HuH-7 (cell line): ENCODE measurements around the gene DNAJC5G.
A peak's percentile ranks its signal among the peaks of the same experiment; 100 is the strongest.

ENCODE experiments used
- DNase-seq: peaks from one replicate; pipeline ENCODE4 v3.0.0; 2011; ENCODE audit warnings: low spot score

DNAJC5G gene, protein sequence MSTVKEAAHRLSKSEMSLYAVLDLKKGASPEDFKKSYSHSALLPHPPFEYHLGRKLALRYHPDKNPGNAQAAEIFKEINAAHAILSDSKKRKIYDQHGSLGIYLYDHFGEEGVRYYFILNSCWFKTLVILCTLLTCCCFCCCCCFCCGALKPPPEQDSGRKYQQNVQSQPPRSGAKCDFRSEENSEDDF

DNA sequence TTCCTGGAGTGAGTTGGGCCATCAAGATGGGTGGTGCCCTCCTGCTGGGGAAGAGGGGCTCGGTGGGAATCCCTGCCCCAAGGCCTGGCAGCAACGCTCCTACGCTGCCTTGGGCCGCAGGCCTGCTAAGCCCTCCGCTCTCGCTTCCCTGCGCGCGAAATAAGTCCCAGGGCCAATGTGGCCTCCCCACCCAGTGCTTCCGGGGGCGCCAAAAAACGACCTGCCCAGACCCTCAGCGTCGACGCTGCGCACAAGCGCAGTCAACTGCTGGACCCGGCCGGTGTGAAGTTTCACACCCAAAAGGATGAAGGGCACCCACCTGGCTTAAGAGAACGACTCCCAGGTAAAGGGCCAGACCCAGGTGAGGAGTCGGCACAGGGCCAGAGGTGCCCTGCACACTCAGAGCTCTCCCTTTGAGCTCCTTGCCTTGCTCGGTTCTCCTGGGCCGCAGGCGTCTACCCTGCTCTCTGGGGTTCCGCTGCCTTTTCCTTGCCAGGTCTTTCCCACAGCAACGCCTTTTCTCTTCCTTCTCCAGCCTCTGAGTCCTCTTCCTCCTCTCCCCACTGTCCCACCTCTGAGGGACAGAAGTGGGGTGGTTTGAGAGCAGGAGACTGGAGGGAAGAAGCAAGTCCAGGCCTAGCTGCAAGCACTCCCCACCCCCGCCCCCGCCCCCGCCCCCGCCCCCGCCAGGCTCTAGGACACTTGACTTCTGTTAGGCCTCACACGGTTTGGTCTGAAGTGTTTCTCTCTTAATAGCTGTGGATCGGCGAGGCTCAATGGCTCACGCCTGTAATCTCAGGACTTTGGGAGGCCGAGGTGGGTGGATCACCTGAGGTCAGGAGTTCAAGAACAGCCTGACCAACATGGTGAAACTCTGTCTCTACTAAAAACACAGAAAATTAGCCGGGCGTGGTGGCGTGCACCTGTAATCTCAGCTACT is at the start of gene DNAJC5G:
DNAJC5G (plus strand) TSS at position 223 of the 940 bp plus-strand sequence. CDS start 1,296 bp downstream, outside the sequence.
- no peak for DNase-seq

DNA sequence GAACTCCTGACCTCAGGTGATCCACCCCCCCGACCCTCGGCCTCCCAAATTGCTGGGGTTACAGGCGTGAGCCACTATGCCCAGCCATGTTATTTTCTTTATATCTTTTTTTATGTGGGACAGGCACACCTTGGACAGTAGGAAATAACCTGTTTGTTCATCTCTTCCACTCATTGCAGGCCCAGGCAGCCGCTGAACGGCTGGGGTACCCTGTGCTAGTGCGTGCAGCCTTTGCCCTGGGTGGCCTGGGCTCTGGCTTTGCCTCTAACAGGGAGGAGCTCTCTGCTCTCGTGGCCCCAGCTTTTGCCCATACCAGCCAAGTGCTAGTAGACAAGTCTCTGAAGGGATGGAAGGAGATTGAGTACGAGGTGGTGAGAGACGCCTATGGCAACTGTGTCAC is 49.7 kb upstream of the DNAJC5G start:
- no peak for DNase-seq

DNA sequence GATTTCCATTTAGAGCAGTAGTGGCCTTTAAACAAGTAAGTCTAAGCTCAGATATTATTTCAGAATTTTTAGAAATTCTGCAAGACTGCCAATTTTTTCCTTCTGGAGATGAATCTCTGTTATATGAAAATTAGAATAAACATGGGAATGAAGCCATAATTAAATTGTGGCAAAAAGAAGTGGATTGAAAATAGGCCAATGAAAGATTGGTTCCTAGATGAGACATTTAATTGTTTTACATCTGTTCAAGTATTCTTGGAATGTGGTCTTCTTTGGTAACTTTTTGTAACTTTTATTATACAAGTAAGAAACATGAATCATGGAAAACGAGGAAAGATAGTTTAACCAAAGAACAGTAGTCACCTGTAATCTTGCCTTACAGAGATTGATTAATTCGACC is 47.7 kb upstream of the DNAJC5G start:
- no peak for DNase-seq

DNA sequence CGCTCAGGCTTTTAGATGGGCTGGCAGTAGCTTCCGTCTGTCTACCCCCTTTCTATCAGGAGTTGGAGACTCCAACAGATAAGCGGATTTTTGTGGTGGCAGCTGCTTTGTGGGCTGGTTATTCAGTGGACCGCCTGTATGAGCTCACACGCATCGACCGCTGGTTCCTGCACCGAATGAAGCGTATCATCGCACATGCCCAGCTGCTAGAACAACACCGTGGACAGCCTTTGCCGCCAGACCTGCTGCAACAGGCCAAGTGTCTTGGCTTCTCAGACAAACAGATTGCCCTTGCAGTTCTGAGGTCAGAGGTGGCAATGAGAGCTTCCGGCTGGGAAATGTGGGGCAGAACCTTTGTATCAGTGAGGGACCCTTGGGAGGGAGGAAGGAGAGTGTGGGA is 43.3 kb upstream of the DNAJC5G start:
- DNase-seq, result no peak

DNA sequence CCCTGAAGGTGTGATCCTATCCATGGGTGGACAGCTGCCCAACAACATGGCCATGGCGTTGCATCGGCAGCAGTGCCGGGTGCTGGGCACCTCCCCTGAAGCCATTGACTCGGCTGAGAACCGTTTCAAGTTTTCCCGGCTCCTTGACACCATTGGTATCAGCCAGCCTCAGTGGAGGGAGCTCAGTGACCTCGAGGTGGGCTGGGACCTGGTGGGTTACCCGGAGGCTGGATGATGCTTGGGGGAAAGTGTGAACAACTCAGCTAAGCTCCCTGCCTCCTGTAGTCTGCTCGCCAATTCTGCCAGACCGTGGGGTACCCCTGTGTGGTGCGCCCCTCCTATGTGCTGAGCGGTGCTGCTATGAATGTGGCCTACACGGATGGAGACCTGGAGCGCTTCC is 41.9 kb upstream of the DNAJC5G start:
- DNase-seq, result no peak

DNA sequence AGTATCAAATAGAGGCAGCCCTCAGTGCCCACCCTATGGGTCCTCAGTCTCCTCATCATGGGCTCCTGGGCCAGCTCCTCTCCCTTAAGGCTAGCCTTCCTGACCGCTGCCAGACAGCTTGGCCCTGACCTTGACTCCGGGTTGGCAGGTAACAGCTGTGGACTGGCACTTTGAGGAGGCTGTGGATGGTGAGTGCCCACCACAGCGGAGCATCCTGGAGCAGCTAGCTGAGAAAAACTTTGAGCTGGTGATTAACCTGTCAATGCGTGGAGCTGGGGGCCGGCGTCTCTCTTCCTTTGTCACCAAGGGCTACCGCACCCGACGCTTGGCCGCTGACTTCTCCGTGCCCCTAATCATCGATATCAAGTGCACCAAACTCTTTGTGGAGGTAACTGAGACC is 39.1 kb upstream of the DNAJC5G start:
- no peak for DNase-seq

DNA sequence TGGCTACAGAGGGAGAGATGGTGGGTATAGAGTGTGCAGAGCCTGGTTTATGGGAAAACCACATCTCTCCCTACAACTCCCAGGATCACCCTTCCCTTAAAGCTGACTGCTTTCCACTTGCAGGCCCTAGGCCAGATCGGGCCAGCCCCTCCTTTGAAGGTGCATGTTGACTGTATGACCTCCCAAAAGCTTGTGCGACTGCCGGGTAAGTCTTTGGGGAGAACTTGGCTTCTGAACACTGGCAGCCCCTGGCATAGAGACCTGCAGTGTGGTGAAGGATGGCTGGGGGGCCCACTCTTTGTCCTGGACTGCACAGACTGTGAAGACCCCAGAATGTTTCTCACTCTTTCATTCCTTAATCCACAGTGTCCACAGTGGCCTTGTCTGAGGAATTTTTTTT is 38.6 kb upstream of the DNAJC5G start:
- no peak for DNase-seq

DNA sequence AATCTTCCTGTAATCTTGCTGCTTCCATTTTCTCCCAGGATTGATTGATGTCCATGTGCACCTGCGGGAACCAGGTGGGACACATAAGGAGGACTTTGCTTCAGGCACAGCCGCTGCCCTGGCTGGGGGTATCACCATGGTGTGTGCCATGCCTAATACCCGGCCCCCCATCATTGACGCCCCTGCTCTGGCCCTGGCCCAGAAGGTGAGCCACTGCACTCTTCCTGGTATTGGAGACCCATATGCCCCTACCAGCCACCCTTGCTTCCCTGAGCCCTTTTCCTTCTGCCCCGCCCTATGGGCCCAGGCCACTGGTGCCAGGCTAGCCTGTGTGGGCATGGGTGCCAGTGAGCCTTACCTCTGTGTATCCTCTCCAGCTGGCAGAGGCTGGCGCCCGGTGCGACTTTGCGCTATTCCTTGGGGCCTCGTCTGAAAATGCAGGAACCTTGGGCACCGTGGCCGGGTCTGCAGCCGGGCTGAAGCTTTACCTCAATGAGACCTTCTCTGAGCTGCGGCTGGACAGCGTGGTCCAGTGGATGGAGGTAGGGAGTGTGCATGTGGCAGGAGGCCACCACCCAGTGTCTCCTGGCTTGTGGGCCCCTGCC is 37.8 kb upstream of the DNAJC5G start:
- no peak for DNase-seq

DNA sequence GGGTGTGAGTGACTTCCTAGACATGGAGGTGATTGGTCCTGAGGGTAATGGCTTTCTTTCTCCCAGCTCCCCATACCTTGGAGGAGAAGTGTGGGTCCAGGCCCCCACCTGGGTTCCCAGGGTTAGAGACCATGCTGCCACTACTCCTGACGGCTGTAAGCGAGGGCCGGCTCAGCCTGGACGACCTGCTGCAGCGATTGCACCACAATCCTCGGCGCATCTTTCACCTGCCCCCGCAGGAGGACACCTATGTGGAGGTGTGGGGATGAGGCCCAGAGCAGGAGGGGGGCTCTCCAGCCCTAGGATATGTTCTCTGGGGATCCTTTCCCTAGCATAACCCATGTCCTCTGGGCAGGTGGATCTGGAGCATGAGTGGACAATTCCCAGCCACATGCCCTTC is 36.3 kb upstream of the DNAJC5G start:
- no peak for DNase-seq

DNA sequence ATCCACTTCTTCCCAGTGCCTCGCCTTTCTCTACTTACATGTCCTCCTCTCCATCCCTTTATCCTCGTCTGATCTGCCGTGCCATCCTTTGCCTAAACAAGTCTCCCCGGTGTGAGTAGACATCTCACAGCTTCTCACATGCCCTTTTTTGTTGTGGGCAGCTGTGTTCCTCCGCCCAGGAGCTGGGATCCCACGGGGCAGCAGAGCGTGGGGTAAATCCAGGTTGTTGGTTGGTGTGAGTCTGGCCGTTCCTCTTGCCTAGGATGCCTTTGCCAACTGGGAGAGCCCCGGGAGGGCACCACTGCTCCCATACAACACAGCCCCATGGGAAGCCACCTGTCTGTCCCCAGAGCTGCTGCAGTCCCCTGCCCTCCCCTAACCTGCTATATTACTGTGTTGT is 34.8 kb upstream of the DNAJC5G start:
- no peak for DNase-seq

DNA sequence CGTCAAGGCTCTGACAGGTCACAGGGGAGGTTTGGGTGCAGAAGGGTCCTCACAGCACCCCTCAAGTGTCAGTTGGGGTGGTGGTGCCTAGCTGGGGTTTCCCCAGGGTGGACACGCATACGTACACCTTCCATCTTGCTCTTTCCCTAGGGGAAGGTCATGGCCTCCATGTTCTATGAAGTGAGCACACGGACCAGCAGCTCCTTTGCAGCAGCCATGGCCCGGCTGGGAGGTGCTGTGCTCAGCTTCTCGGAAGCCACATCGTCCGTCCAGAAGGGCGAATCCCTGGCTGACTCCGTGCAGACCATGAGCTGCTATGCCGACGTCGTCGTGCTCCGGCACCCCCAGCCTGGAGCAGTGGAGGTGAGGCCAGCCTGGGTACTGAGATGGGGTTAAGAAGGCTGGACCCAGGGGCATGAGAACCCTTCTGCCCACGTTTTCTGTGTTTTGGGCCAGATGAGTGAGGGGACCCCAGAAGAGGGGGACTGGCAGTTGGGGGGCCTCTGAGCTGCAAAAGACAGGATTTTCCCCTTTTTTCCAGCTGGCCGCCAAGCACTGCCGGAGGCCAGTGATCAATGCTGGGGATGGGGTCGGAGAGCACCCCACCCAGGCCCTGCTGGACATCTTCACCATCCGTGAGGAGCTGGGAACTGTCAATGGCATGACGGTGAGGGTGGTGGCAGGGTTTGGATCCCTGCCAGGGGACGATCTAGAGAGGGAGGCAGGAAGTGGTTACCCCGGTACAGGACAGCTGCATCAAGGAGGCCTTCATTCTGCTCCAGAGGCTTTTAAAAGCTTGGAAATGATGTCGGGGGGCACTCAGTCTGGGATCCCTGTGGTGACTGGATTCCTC is 33.2 kb upstream of the DNAJC5G start:
- no peak for DNase-seq

DNA sequence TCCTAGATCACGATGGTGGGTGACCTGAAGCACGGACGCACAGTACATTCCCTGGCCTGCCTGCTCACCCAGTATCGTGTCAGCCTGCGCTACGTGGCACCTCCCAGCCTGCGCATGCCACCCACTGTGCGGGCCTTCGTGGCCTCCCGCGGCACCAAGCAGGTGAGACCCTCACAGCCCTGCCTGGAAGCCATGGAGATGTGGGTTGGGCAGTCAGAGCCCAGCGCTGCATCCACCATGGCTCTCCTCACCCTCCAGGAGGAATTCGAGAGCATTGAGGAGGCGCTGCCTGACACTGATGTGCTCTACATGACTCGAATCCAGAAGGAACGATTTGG is 32.6 kb upstream of the DNAJC5G start:
- DNase-seq, result no peak

DNA sequence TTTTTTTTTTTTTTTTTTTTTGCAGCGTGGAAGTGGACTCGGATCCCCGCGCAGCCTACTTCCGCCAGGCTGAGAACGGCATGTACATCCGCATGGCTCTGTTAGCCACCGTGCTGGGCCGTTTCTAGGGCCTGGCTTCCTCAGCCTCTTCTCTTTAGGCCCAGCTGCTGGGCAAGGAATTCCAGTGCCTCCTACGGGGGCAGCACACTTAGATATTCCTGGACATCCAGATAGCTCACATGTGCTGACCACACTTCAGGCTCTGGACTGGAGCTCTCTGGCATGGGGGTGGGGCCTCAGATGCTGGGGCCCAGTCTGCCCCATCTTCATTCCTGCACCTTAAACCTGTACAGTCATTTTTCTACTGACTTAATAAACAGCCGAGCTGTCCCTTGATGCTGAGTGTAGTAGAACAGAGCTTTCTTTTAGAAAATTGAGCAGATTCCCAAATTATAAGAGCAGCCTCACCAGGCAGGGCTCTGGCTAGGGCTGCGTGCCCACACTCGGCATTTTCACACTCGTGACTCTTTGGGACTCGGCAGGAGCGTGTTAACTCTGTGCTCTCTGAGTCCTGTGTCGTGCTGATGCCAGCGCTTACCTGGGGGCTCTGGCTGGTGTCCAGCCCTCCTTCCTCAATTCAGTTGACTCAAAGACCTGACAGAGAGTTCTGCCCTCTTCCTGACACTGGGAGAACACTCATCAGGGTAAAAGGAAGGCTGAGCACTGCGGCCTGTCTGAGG is 31.7 kb upstream of the DNAJC5G start:
- no peak for DNase-seq

DNA sequence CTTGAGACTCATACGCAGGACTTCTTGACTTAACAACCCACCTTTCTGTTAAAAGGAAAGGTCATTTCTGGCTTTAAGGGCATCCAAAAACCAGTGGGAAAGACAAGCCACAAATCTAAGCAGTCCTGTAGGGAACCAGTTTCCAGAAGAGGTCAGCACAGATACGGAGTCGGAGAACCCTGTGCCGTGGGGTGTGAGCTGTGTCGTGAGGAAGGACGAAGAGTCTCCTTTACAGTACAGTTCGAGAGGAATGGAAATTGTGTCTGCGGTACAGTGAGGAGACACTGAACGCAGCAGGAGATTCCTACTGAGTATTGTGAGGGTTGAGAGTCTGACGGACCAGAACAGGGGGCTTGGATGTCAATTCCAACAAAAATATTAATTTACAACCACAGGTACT is 30.1 kb upstream of the DNAJC5G start:
- no peak for DNase-seq

DNA sequence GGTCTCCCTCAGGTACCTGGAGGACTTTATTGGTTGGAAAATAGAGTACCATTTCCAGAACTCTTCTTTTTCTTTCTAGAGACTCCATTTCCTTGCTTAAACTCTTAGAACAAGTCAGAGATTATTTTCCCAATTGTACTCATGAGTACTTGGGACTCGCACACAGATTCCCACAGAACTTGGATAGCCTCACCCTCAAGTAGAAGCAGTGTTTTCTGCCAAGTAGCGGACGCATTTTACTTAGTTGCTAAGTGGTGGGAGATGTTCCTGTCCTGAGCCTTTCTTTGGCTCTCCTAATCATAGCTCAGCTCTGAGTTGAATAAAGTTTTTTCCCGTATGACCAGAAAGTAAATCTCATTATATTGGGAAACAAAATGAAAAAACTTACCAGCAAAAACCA is 29.6 kb upstream of the DNAJC5G start:
- no peak for DNase-seq

DNA sequence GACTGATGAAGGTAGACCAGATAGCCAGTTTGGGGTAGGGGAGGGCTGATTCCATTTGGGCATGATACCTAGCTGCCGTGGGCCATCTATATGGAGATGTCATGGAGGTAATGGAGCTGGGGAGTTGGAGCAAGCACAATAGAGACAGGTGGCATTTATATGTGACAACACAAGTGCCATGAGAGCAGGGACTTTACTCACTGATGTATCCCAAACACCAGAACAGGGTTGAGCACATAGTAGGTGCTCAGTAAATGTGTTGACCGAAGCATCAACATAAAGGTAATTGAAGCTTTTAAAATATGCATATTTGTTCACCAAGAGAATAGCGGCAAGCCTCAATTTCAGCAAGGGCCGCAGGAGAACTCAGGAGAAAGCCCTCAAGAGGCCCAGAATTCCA is 27.3 kb upstream of the DNAJC5G start:
- no peak for DNase-seq

DNA sequence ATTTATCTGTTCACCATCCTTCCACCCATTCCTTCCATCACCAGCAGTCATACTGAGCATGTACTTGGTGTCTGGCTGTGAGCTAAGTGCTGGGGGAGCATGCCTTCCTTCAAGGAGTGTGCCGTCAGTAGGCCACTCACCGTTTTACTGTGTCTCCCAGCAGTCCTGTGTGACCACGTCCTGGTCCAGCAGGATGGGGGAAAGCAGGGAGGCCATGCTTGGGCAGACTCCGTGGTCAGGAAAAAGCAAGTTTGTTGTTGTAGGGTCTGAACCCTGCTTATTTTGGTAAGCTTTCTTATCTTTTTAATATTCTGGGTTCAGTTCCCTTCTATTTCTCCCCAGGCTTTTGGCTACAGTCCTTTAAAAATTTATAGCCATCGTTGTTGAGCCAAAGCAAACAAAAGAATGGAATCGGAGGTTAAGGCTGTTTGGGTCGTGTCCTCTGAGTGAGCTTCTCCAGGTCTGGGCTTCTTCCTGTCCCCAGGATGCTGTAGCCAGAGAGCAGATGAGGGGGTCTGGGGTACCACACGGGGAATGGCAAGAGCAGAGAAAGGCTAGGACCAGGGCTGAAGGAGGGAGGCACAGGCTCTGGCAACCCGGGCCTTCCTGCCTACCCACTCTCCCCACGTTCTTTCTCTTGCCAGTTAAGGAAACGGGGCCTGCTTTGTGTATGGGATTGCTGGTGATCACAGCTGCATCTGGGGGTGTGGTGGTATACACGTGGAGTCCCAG is 25.9 kb upstream of the DNAJC5G start:
- no peak for DNase-seq

DNA sequence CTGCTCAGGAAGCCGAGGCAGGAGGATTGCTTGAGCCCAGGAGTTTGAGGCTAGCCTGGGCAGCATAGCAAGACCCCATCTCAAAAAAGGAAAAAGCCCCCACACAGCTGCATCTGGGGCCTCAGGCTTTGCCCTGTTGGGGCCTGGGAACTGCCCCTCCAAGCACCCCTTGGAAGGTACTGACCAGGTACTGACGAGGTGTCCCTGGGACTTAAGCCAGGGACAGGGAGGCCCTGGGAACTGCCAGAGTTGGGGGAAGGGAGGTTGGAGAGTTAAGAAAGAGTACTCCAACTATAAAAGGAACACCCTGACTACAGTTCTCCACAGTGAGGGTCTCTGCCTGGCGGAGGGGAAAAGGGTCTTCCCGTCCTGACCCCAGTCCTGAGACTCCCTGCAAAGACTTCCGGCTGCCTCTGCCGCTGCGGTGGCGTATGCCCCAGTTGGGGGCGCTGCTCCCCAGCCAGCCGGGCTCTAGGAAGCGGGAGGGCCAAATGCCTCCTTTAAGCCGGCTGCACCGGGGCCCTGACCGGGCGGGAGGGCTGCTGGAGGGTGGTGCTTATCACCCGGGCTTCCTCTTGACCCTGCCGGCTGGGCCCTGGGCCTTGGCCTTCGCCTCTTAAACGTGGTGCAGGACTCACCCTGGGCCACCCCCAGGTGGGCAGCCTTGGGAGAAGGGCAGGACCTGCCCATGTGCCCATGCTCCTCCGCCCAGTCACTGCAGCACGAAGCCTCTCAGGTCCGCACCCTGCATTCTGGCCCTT is 25.2 kb upstream of the DNAJC5G start:
- peak; percentile 91 for DNase-seq

DNA sequence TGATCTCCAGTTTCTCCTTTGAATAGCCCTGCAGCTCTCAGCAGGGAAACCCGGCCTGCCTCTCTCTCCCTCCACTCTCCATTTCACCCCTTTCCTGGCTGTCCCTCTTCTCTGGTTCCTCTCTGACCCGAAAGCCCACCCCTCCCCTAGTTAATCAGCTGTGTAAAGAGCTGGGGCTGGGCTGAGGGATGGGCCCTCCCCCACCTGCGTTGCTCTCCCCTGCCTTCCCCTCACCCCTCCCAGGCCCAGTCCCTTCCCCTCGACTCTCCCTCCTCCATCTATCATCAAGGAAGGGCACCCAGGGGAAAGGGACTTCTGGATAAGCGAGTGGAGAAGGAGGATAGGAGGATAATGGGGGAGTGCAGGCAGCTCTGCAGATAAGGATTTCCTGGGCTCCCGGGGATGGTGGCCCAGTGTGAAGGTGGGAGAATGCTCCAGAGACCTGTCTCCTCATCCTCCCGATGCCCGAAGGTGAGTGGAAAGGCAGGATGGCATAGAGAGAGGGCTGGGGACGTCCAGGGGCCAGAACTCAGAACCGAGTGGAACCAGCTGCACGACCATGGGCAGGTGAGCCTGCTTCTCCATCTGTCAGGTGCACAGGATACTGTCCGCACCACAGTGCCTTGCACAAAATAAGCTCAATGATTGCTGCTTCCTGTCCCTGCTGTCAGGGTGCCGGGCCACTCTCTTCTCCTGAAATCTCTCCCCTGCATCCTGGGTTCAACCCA is 24.4 kb upstream of the DNAJC5G start:
- DNase-seq, result no peak

DNA sequence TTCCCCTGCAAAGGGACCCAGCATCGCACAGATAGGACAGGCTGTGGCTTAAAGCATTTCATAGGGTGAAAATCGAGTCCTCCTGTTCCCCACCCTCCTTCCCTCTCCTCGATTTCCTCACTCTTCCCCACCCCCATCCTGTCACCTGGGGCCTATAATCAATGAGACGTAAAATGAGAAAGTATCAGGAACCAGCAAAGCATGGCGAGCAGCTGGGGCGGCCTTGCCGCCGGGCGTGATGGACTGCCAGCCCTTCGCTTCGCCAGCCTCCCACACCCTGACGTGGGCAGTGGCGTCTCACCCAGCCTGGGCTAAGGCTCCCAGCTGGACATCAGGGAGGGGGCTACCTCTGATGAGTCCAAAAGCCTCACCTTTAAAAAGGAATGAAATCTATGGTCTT is 23.5 kb upstream of the DNAJC5G start:
- no peak for DNase-seq
